Measurements from ENCODE around the gene IGFALS.

The IGFALS gene

DNA sequence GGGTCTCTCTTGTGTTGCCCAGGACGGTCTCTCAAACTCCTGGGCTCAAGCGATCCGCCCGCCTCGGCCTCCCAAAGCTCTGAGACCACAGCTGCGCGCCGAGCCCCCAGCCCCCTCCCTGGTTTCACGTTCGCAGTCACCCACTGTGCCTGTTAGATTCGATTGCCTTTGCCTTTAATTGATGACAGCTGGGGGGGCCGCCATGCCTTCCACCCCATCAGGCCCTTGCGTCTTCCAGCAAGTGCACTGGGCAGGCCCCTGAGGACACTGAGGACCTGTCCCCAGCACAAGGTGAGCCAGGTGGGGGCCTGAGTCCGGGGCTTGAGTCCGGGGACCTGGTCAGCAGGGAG, 3.3 kb downstream of the IGFALS start:
- DNase-seq (ENCODE audit: low spot score): no peak

GRCh38 chr16:1789643-1790045, 3.9 kb downstream of the IGFALS start:
- no peak for DNase-seq (ENCODE audit: low spot score)

DNA sequence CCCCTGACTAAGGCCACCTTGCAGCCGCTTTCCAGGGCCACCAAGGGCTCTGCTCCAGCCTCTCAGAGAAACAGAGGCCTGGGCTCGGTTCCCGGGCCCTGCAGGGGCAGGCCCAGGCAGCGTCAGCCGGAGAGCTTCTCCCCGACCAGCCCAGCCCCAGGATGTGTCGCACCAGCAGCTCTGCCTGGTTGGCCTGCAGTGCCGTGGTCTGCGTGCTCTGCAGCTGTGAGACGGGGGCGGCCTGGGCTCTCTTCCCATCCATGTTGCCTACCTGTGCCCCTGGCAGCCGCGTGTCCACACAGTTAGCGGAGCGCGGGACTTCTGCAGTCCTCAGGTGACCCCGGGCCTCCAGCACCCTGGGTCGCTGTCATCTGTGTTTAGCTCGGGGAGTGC, 4.8 kb downstream of the IGFALS start:
- DNase-seq (ENCODE audit: low spot score): no peak

DNA sequence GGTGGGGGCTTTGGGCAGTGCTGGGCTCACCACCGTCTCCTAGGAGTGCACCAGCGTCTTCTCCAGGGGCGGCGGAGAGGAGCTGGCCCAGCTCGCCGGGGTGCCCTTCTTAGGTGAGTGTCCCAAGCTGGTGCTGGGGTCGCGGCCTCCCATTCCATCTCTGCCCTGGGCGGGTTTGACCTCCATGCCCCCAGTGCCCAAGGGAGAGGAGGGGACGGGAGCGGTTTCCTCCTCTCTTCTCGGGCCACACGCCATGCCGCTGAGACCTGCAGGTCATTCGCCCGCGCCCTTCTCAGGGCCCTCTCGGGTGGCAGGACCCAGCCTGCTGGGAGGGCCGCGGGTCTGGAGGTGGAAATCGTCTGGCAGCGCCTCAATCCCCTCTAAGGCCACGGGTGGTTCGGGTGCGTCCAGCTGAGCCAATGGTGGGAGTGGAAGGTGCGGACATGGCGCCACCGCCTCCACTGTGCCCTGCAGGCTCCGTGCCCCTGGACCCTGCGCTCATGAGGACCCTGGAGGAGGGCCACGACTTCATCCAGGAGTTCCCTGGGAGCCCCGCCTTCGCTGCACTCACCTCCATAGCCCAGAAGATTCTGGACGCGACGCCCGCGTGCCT, 5.3 kb downstream of the IGFALS start:
- no peak for DNase-seq (ENCODE audit: low spot score)

GRCh38 chr16:1787322-1788094, 6.0 kb downstream of the IGFALS start:
- DNase-seq (ENCODE audit: low spot score): no peak

DNA sequence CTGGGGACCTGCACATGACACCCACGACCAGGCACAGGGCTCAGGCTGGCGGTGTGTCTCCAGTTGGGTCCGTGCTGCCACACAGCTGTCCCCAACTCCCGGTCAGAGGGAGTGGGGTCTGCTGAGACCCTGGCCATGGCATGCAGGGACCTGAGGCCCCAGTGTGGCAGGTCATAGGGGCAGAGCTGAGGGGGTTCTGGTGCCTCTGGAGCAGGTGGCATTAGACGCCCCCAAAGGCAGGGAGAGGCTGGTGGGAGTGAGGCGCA, 6.5 kb downstream of the IGFALS start:
- no peak for DNase-seq (ENCODE audit: low spot score)

DNA sequence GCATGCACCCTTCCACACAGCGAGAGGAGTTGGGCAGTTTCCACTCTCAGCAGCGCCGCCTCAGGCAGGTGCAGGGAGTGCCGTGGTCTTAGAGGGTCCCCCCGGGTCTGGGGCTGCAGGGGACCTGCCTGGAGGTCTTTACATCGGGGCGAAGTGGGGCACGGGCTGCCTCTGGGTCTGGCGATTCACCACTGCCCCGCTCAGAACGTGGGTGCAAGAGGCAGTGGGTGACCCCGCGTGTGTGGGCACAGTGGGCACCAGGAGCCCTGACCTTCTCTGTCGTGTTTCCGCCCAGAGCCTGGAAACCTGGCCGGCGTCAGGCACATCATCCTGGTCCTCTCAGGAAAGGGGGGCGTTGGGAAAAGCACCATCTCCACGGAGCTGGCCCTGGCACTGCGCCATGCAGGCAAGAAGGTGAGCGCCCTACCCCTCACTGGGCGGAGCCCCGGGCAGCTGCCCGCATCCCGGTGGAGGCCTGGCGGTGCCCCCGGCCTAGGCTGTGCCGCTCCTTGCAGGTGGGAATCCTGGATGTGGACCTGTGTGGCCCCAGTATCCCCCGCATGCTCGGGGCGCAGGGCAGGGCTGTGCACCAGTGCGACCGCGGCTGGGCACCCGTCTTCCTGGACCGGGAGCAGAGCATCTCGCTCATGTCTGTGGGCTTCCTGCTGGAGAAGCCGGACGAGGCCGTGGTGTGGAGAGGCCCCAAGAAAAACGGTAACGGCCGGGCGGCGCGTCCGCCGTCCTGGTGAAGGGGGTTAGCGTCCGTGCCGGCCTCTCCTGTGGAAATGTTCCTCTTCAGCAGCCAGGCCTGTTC, 7.1 kb downstream of the IGFALS start:
- DNase-seq (ENCODE audit: low spot score): no peak

- no peak for DNase-seq (ENCODE audit: low spot score)
These were observed 7.7 kb downstream of the IGFALS start for GRCh38 chr16:1785846-1786170.

- no peak for DNase-seq (ENCODE audit: low spot score)
These were observed 8.3 kb downstream of the IGFALS start for GRCh38 chr16:1784977-1785845.

DNA sequence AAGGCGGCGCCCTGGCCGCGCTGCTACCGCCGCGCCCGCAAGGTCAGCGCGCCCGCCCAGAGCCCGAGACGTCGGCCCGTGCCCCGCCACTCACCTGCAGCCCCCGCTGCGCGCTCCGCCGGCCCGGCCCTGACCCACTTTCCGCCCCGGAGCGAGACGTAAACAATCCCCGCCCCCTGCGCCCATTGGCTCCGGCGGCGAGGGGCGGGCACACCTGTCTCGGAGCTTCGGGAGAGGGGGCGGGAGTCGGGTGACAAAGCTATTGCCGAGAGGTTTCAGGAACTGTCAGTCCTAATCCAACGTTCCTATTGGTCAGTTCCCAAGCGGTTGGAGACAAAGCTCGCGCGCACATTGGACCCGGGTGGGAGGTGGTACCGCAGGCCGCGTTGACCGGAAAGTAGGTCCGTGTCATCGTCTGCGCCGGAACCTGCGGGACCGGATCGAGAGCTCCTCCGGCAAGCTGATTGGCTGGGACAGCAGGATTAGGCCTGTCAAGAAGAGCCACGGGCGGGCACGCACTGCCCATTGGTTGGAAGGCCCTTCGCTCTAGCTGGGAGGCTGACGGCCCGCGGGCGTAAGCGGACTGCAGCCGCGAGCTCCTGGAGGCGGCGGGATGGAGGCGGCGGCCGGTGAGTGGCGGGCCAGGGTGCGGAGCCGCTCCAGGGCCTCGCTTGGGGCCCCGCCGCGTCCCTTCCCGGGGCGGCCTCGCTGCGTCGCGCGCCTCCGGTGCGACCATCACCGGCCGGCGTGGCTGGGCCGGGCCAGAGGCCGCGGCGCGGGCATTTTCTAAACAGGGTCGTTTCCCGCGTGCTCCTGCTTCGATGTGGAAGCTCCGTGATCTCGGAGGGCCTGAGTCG, 10.9 kb downstream of the IGFALS start, which contains the start of the genes NUBP2 and SPSB3:
Gene NUBP2 (plus strand): TSS at position 553 of the 857 bp plus-strand sequence. CDS start 61 bp downstream, at position 614.
Gene SPSB3 (minus strand): TSS at position 164 of the 857 bp plus-strand sequence. CDS start 1,088 bp downstream, outside the sequence.
- DNase-seq (ENCODE audit: low spot score): peak; percentile 99

DNA sequence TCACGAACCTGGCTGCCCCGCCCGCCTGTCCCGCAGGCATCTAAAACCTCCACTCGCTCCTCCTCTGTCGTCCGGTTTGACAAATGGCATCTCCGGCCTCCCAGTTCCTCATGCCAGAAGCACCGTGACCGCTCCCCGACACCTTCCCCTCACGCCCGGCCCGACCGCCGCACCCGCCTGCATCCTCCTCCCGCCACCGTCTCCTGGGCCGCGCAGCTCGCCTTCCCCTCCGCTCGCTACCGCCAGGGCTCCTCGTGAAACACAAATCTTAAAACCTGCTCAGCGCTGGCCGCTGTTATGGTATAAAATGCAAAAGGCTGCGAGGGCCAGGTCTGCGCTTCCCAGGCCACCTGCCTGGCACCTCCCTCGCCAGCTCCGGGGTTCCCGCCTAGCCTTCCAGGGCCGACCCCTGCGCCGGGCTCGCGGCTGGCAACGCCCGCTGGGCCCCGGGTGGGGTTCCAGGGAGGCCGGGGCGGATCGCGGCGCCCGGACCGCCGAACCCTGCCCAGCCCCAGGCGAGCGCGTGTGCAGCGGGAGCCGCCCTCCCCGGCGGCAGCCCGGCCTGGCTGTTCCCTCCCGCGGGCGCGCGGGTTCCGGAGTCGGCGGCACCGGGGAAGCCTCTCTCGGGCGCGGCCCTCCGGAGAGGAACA, 11.6 kb downstream of the IGFALS start:
- peak; percentile 13 for DNase-seq (ENCODE audit: low spot score)

DNA sequence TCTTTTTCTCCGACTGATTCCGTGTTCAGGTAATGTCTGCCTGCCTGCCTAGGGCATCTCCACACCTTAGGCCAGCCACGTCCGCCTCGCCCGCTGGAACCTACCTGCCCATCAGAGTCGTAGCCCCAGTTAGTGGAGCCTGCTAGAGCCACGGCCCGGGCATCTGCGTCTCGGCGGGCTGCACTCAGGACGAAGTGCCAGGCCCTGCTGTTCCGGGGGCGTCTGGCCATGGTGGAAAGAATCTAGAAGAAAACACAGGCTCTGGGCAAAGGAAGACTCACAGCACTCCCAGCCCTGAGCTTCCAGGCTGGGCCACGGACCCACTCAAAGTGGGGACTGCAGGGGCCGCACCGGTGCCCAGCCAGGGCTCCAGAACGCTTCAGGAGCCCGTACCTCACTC, 12.3 kb downstream of the IGFALS start:
- DNase-seq (ENCODE audit: low spot score): no peak

- no peak for DNase-seq (ENCODE audit: low spot score)
These were observed 12.8 kb downstream of the IGFALS start for GRCh38 chr16:1780677-1781072.

DNA sequence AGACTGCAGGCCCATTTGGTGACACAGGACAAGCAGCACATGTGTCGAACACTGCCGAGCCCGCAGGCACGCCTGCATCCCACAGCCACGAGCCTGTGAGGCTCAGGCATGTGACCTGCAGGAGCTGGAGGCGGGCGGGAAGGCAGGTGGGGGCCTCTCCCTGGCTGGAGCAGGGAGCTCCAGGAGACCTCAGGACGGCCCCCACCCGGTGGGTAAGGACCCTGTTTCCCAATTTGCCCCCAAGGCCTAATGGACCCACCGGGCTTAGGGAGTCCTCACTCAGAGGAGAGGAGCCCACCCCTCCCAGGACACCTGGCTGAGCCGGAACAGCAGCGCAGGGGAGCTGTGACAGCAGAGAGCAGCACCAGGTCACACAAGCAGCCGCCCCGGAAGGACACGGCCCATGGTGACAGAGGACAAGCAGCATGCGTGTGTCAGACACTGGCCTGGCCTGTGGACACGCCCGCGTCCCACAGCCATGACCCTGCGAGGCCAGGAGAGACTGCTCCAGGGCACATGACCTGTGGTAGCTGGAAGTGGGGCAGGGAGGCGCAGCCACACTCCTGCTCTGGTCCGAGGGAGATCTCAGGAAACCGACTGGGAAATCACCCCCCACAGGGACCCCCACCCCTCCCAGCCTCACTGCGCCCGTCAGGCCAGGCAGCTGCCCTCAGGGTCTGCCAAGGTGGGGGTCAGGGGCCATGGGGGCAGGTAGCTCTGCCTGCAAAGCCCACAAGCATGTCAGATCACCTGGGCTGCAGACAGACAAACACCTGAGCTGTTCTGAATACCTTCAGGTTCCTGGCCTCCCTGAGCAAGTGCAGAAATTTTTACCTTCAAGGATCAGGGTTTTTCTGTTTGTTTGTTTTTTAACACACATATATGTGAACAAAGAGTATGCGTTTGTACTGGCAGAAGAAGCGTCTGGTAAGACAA, 13.5 kb downstream of the IGFALS start:
- no peak for DNase-seq (ENCODE audit: low spot score)

DNA sequence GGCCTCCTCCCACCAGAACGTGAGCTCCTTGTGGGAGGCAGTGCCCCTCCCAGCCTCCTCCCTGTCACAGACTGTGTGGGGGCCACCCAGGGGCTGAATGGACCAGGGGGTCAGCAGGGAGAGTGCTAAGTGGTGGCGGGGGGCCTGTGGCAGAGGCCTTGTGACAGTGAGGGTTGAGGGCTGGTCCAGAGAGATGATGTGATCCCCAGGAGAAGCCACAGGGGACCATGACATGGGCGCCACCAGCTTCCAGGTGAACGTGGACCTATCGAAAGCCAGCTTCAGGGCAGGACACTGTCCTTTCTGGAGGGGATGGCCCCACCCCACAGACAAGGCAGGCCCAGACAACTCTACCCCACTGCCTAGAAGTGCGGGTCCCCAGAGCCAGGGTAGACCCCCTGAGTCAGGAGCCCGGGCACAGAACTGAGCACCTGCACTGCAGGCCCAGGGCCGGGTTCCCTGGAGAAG, 14.2 kb downstream of the IGFALS start:
- no peak for DNase-seq (ENCODE audit: low spot score)

GRCh38 chr16:1778200-1779179, 15.0 kb downstream of the IGFALS start:
- no peak for DNase-seq (ENCODE audit: low spot score)

DNA sequence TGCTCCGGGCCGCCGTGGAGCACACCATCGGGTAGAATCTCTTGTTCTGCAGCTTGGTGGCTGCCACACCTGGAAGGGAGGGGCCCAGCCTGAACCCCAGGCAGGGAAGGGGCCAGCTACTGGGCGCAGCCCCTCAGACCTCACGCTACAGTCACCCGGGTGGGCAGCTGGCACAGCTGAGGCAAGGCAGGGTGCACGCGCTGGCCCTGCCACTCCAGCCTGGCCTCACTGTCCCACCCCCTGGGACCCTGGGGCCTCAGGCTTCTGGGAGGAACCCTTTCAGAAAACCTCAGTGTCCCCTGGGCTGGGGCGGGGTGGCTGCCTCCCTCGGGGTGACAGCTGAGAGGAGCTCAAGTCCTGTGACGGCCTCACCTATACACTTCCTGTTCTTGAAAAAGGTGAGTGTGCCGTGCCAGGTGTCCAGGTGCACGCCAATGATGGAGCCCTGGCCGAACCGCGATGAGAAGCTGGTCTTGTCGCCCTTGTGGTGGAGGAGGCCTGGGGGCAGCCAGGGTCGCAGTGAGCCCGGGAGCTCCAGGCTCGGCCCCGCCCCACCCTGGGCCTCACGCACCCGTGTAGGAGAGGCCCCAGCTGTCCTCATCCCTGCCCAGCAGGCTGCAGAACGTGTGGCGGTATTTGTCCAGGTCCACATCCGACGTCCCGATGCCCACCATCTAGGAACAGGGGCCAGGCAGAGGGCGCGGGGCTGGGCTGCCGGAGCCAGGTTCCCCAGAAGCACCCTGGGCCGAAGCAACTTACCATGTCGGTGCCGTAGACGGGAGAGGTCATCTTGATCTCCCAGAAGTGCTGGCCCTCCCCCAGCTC, 15.9 kb downstream of the IGFALS start:
- DNase-seq (ENCODE audit: low spot score): no peak
